NCI-H2227 treated with DMSO at 0.1 percent for 48 hours (cell line): Measurements from ENCODE around the gene KRT77.
A peak's percentile ranks its signal among the peaks of the same experiment; 100 is the strongest.

ENCODE experiments used
- DNase-seq: peaks from one replicate; lab custom pipeline; 2025; lab: John Stamatoyannopoulos, UW

KRT77 gene

GRCh38 chr12:52691841-52692150 lies 11.5 kb downstream of the KRT77 start:
- DNase-seq, result no peak

GRCh38 chr12:52691076-52691840 lies 12.1 kb downstream of the KRT77 start:
- peak; percentile 33 for DNase-seq

- DNase-seq, result no peak
These were observed 12.8 kb downstream of the KRT77 start for GRCh38 chr12:52690351-52691075.

- no peak for DNase-seq
These were observed 13.4 kb downstream of the KRT77 start for GRCh38 chr12:52689936-52690335.

GRCh38 chr12:52689239-52689638 lies 14.1 kb downstream of the KRT77 start:
- no peak for DNase-seq

GRCh38 chr12:52688481-52688880 lies 14.8 kb downstream of the KRT77 start:
- no peak for DNase-seq

GRCh38 chr12:52687497-52688385 lies 15.6 kb downstream of the KRT77 start:
- DNase-seq, result no peak

- DNase-seq, result no peak
These were observed 16.4 kb downstream of the KRT77 start for GRCh38 chr12:52686756-52687487.

- DNase-seq, result no peak
These were observed 17.3 kb downstream of the KRT77 start for GRCh38 chr12:52686063-52686462.

GRCh38 chr12:52685406-52685890 lies 17.9 kb downstream of the KRT77 start:
- DNase-seq, result no peak

GRCh38 chr12:52684431-52684830 lies 18.9 kb downstream of the KRT77 start:
- DNase-seq, result no peak

GRCh38 chr12:52683575-52684300 lies 19.6 kb downstream of the KRT77 start:
- no peak for DNase-seq

GRCh38 chr12:52682938-52683574 lies 20.3 kb downstream of the KRT77 start:
- no peak for DNase-seq

GRCh38 chr12:52682381-52682660 lies 21.0 kb downstream of the KRT77 start:
- no peak for DNase-seq

GRCh38 chr12:52681526-52682380 lies 21.6 kb downstream of the KRT77 start:
- no peak for DNase-seq

- DNase-seq, result no peak
These were observed 23.0 kb downstream of the KRT77 start, which contains the start of gene KRT1 for GRCh38 chr12:52680363-52680762. Gene KRT1, minus strand, starts transcription at chr12:52680407. Its CDS starts 59 bp downstream, at chr12:52680348.

- no peak for DNase-seq
These were observed 23.4 kb downstream of the KRT77 start for GRCh38 chr12:52679875-52680274.

- DNase-seq, result no peak
These were observed 25.7 kb downstream of the KRT77 start for GRCh38 chr12:52677671-52678070.

GRCh38 chr12:52677126-52677525 lies 26.2 kb downstream of the KRT77 start:
- DNase-seq, result no peak

GRCh38 chr12:52676163-52676562 lies 27.2 kb downstream of the KRT77 start:
- no peak for DNase-seq
